Measurements from ENCODE around the gene EFCAB5.

GRCh38 chr17:30000001-30000754, 58.7 kb downstream of the EFCAB5 start:
- TF ChIP-seq, protein P1, sequence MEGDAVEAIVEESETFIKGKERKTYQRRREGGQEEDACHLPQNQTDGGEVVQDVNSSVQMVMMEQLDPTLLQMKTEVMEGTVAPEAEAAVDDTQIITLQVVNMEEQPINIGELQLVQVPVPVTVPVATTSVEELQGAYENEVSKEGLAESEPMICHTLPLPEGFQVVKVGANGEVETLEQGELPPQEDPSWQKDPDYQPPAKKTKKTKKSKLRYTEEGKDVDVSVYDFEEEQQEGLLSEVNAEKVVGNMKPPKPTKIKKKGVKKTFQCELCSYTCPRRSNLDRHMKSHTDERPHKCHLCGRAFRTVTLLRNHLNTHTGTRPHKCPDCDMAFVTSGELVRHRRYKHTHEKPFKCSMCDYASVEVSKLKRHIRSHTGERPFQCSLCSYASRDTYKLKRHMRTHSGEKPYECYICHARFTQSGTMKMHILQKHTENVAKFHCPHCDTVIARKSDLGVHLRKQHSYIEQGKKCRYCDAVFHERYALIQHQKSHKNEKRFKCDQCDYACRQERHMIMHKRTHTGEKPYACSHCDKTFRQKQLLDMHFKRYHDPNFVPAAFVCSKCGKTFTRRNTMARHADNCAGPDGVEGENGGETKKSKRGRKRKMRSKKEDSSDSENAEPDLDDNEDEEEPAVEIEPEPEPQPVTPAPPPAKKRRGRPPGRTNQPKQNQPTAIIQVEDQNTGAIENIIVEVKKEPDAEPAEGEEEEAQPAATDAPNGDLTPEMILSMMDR (IDR thresholded peaks at IDR 0.05) = no peak
- TF ChIP-seq POLR2A (IDR thresholded peaks at IDR 0.05) = no peak

Measured in testis (tissue), 2 donors.